ENCODE data around the gene CLEC4A. TPM values are rescaled to one million over a fixed set of nuclear protein-coding genes. Genes with fewer than 3 reads are reported as not detected.
A peak's percentile ranks its signal among the peaks of the same experiment; 100 is the strongest.

The CLEC4A gene
- total and polyA plus RNA-seq, 2 experiments from 2014 or later = 0.48 TPM; not detected in 1

- Mint-ChIP-seq H3K27ac (peak within 1 kb of the TSS; percentile 33; the same call in 1 of the 2 replicates), H3K36me3 (ENCODE audit: low read depth) (no peaks in the 10 kb centered on the region), H3K9me3 (no peaks in the 10 kb centered on the region), H3K4me1 (peaks cover 13% of the 10 kb centered on the region), H3K27me3 (ENCODE audit: insufficient read depth, low read depth, poor library complexity) (peaks cover 3% of the 10 kb centered on the region), H3K4me3 (no peak within 1 kb of the TSS)
- DNase-seq (ENCODE audit: low spot score) (no peak), ATAC-seq (no peak)
- Histone ChIP-seq H4K20me1 (replicated peaks; ENCODE audit: insufficient read depth) (no peaks in the 10 kb centered on the region), H3K27me3 (ENCODE audit: insufficient read depth) (no peaks in the 10 kb centered on the region), H3K79me2 (replicated peaks; ENCODE audit: insufficient read depth) (no peaks in the 10 kb centered on the region), H2AFZ (peak within 1 kb of the TSS; percentile 36; the same call in 1 of the 2 replicates), H3K9me2 (ENCODE audit: insufficient read depth) (no peaks in the 10 kb centered on the region), H3K36me3 (ENCODE audit: insufficient read depth) (no peaks in the 10 kb centered on the region), H3K4me1 (ENCODE audit: insufficient read depth) (peaks cover 14% of the 10 kb centered on the region; the same call in 1 of the 2 replicates), H3K4me2 (no peak within 1 kb of the TSS), H3K4me3 (no peak within 1 kb of the TSS), H3F3A (replicated peaks; ENCODE audit: low read depth) (no peaks in the 10 kb centered on the region), H3K27ac (ENCODE audit: low read depth) (no peak within 1 kb of the TSS)
- TF ChIP-seq ZNF331 (CRISPR knock-in tag; IDR thresholded peaks at IDR 0.05; ENCODE audit: low read depth) (no peak), CREB1 (CRISPR knock-in tag; IDR thresholded peaks at IDR 0.05; ENCODE audit: low read depth) (no peak), JUNB (IDR thresholded peaks at IDR 0.05; ENCODE audit: unreplicated experiment) (no peak), ZNF462 (CRISPR knock-in tag; IDR thresholded peaks at IDR 0.05) (no peak), ZNF114 (CRISPR knock-in tag; IDR thresholded peaks at IDR 0.05) (no peak), EZH2phosphoT487 (IDR thresholded peaks at IDR 0.05; ENCODE audit: unreplicated experiment) (no peak), REST (IDR thresholded peaks at IDR 0.05; ENCODE audit: unreplicated experiment) (no peak), POLR2AphosphoS5 (IDR thresholded peaks at IDR 0.05; ENCODE audit: low read depth) (no peak)
Measured at GRCh38 chr12:8156845-8157244, 33.4 kb downstream of the CLEC4A start, which contains the start of gene ZNF705A. Gene ZNF705A, plus strand, starts transcription at chr12:8157015. Its CDS starts 15,611 bp downstream, at chr12:8172626.

Data from GM23338 (cell line).